Stimulated activated CD4-positive, alpha-beta T cell treated with anti-CD3 and anti-CD28 coated beads, Interleukin-2, amount 100 ng/mL, for 48 hours (primary cell): ENCODE measurements around the gene ALDOB.
"Not testable (repeated sequence)": the region's sequence is repeated elsewhere in the genome, so short reads cannot be mapped to it uniquely, and the experiment has no call there.

Source experiments
- DNase-seq, 2 donors: peaks; one replicate each; pipeline ENCODE4 v3.0.0-alpha.2; 2020

Gene ALDOB

GRCh38 chr9:101418518-101419430, 16.8 kb downstream of the ALDOB start:
- no peak for DNase-seq

GRCh38 chr9:101417977-101418376, 17.6 kb downstream of the ALDOB start:
- no peak for DNase-seq

- no peak for DNase-seq
These were observed 18.2 kb downstream of the ALDOB start for GRCh38 chr9:101417389-101417788.

- DNase-seq: no peak
These were observed 20.0 kb downstream of the ALDOB start for GRCh38 chr9:101415578-101415977.

- DNase-seq: no peak
These were observed 20.7 kb downstream of the ALDOB start for GRCh38 chr9:101414839-101415238.

GRCh38 chr9:101409079-101409477, 26.5 kb downstream of the ALDOB start:
- no peak for DNase-seq

GRCh38 chr9:101408374-101409078, 27.0 kb downstream of the ALDOB start:
- no peak for DNase-seq

- DNase-seq: no peak
These were observed 31.9 kb downstream of the ALDOB start for GRCh38 chr9:101403516-101404285.

- no peak for DNase-seq
These were observed 35.5 kb downstream of the ALDOB start for GRCh38 chr9:101400120-101400519.

GRCh38 chr9:101399643-101399970, 36.0 kb downstream of the ALDOB start:
- no peak for DNase-seq

- DNase-seq: no peak
These were observed 36.5 kb downstream of the ALDOB start for GRCh38 chr9:101398930-101399642.

GRCh38 chr9:101398068-101398929, 37.3 kb downstream of the ALDOB start, which contains the start of the genes MRPL50 and ZNF189:
MRPL50 (minus strand) TSS chr9:101398618; CDS start chr9:101398592, 26 bp downstream.
ZNF189 (plus strand) TSS chr9:101398851; CDS start chr9:101399157, 306 bp downstream.
- DNase-seq: peak; percentile 84 to 88

- DNase-seq: no peak
These were observed 37.9 kb downstream of the ALDOB start for GRCh38 chr9:101397746-101398067.

- DNase-seq: no peak
These were observed 40.9 kb downstream of the ALDOB start for GRCh38 chr9:101394687-101395086.

GRCh38 chr9:101393135-101393534, 42.4 kb downstream of the ALDOB start:
- no peak for DNase-seq

GRCh38 chr9:101388507-101388993, 47.0 kb downstream of the ALDOB start:
- DNase-seq: no peak

- no peak for DNase-seq
These were observed 47.6 kb downstream of the ALDOB start for GRCh38 chr9:101387871-101388506.

GRCh38 chr9:101384873-101385536, 50.6 kb downstream of the ALDOB start, which contains the start of gene BAAT:
BAAT (minus strand) TSS chr9:101385006; CDS start chr9:101371404, 13,602 bp downstream.
- not testable (repeated sequence) for DNase-seq

GRCh38 chr9:101383361-101383760, 52.2 kb downstream of the ALDOB start:
- no peak for DNase-seq

GRCh38 chr9:101381833-101382342, 53.7 kb downstream of the ALDOB start:
- no peak for DNase-seq
